CD4-positive, alpha-beta T cell (primary cell): Measurements from ENCODE around the gene DLEC1. TPM values are rescaled to one million over a fixed set of nuclear protein-coding genes. Genes with fewer than 3 reads are reported as not detected.

Experiments used
- ATAC-seq: fragments of 200-7000 bp; cut with Tn5 transposase; one replicate; pipeline ENCODE4 v1.10.0; 2022; ENCODE audit warnings: mild to moderate bottlenecking; ENCODE audit not compliant: poor library complexity
- CTCF ChIA-PET: fragments of 350-600 bp; sonication (Branson Sonifier 250); formaldehyde crosslinking; loops from one replicate; lab custom pipeline; 2021; ENCODE audit warnings: antibody characterized with exemption, inconsistent platforms; lab: Charles Lee
- POLR2A ChIA-PET: fragments of 350-600 bp; sonication (Branson Sonifier 250); formaldehyde crosslinking; loops from one replicate; lab custom pipeline; 2021; ENCODE audit warnings: antibody characterized with exemption, inconsistent platforms; lab: Charles Lee
- DNase-seq, 14 experiments: peaks; one replicate each; pipeline ENCODE4 v3.0.0-alpha.2; 2013 to 2020; ENCODE audit warnings: mixed read lengths in 2 of 14
- H3K27ac ChIP-seq, 2 donors: one replicate each; pipeline versions ENCODE4 v1.5.1 to v1.7.0; 2013; ENCODE audit warnings: low read length in 2 of 2, low read depth in 1 of 2, mild to moderate bottlenecking in 1 of 2
- H3K27me3 ChIP-seq, 2 experiments: 1 replicate in 1 of 2; 2 replicates in 1 of 2; pipeline versions ENCODE4 v1.6.1 to v1.7.0; 2013; ENCODE audit warnings: low read length in 2 of 2, control low read depth in 1 of 2, mild to moderate bottlenecking in 1 of 2, moderate library complexity in 1 of 2; ENCODE audit not compliant: insufficient read depth in 2 of 2, control insufficient read depth in 1 of 2
- H3K36me3 ChIP-seq: one replicate; pipeline ENCODE4 v1.6.1; 2013; ENCODE audit warnings: low read length, control low read depth; ENCODE audit not compliant: insufficient read depth
- H3K4me1 ChIP-seq: one replicate; pipeline ENCODE4 v1.6.1; 2013; ENCODE audit warnings: low read length, control low read depth; ENCODE audit not compliant: insufficient read depth
- H3K4me3 ChIP-seq: one replicate; pipeline ENCODE4 v1.5.1; 2013; ENCODE audit warnings: mild to moderate bottlenecking, low read length, moderate library complexity
- H3K9me3 ChIP-seq, 2 experiments: 1 replicate in 1 of 2; 2 replicates in 1 of 2; pipeline versions ENCODE4 v1.6.1 to v1.7.0; 2013; ENCODE audit warnings: low read length in 2 of 2, mild to moderate bottlenecking in 2 of 2, control low read depth in 1 of 2, moderate library complexity in 1 of 2; ENCODE audit not compliant: control insufficient read depth in 1 of 2, insufficient read depth in 1 of 2
- H3K27ac Mint-ChIP-seq: one replicate; pipeline ENCODE4 v1.8.0; 2020; ENCODE audit warnings: mixed read lengths
- H3K27me3 Mint-ChIP-seq: one replicate; pipeline ENCODE4 v1.8.0; 2021; ENCODE audit warnings: mixed read lengths
- H3K36me3 Mint-ChIP-seq: one replicate; pipeline ENCODE4 v1.8.0; 2021; ENCODE audit warnings: low read depth, mixed read lengths
- H3K4me1 Mint-ChIP-seq: one replicate; pipeline ENCODE4 v1.8.0; 2021; ENCODE audit warnings: low read depth, mixed read lengths
- H3K4me3 Mint-ChIP-seq: one replicate; pipeline ENCODE4 v1.8.0; 2020; ENCODE audit warnings: mild to moderate bottlenecking, mixed read lengths
- H3K9me3 Mint-ChIP-seq: one replicate; pipeline ENCODE4 v1.8.0; 2020; ENCODE audit warnings: mixed read lengths
- intact Hi-C, 2 experiments: fragments of 100-400 bp; cut with DNase I in 1 of 2; cut with micrococcal nuclease in 1 of 2; formaldehyde crosslinking; loops; one replicate each; pipeline versions ENCODE4 v1.15.1 to v1.9.0; 2023 to 2025; cut with DNase I, micrococcal nuclease
- total RNA-seq, 174 experiments: library from RNA in 2 of 174; stranded (reverse) in 2 of 174; gene quantifications; one replicate each; pipeline ENCODE4 v1.2.3 and lab custom pipeline; 2021 to 2026
- TF ChIP-seq, protein P1 (sequence below): fragments of 200-600 bp; IDR thresholded peaks from one replicate; pipeline ENCODE4 v1.8.0; 2022; ENCODE audit warnings: antibody characterized with exemption, mild to moderate bottlenecking

The DLEC1 gene
- total RNA-seq, 2 experiments from 2014 or later = 4.4 to 5.1 TPM

DNA sequence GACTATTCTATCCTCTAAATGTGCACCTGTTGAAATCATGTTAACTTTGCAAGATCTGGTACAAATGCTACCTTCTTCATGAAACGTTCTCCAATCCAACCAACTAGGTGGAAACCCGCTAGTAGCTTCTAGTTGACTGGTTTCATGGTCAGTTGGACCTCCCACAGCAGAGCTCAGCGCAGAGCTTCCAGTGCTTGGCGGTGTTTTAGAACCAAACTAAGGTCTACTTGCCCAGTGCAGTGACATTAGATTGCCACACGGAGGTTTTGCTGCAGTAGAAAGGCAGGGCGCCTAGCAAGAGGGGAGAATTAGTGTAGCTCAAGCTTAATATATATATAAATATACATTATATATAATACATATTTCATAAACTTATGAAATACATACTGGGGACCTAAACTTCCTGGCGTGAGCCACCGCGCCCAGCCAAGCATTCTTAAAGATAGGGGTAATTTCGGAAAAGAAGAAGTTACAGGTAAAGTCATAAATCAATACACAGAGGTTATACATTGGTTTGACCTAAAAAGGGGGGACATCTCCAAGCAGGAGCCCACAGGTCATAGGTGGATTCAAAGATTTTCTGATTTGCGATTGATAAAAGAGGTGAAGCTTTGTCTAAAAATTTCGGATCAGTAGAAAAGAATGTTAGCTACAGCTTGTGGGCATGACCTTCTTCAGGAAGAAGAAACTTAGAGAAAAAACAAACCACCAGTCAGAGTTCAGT is 124.3 kb downstream of the DLEC1 start:
- Histone ChIP-seq H3K9me3 (no peaks in the 10 kb centered on the region), H3K27ac (no peak overlapping the region), H3K4me1 (peaks cover 34% of the 10 kb centered on the region), H3K27me3 (no peaks in the 10 kb centered on the region), H3K36me3 (no peaks in the 10 kb centered on the region), H3K4me3 (no peak overlapping the region)
- peak overlapping the region; percentile 99 for H3K27ac Mint-ChIP-seq
- H3K27me3 Mint-ChIP-seq = no peaks in the 10 kb centered on the region
- H3K36me3 Mint-ChIP-seq = peaks cover 18% of the 10 kb centered on the region
- no peak for ATAC-seq
- intact Hi-C loops = no loop called here
- TF ChIP-seq, protein P1, sequence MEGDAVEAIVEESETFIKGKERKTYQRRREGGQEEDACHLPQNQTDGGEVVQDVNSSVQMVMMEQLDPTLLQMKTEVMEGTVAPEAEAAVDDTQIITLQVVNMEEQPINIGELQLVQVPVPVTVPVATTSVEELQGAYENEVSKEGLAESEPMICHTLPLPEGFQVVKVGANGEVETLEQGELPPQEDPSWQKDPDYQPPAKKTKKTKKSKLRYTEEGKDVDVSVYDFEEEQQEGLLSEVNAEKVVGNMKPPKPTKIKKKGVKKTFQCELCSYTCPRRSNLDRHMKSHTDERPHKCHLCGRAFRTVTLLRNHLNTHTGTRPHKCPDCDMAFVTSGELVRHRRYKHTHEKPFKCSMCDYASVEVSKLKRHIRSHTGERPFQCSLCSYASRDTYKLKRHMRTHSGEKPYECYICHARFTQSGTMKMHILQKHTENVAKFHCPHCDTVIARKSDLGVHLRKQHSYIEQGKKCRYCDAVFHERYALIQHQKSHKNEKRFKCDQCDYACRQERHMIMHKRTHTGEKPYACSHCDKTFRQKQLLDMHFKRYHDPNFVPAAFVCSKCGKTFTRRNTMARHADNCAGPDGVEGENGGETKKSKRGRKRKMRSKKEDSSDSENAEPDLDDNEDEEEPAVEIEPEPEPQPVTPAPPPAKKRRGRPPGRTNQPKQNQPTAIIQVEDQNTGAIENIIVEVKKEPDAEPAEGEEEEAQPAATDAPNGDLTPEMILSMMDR = no peak
- peak overlapping the region; percentile 38 for H3K4me3 Mint-ChIP-seq
- ChIA-PET POLR2A (interaction anchor here (1.9 to 5.5 kb wide), 3 partner anchors 9 to 124 kb away, joined by 13 to 208 read pairs (median 17); partner anchors contain the start of genes ACAA1, DLEC1 and MYD88), CTCF (interaction anchor here (1.0 to 3.3 kb wide), 3 partner anchors 8 to 26 kb away, joined by 4 to 13 read pairs (median 7); partner anchors contain the start of gene ACAA1)
- peak in 3 of 14 experiments; percentile 32 to 58 (median 33) for DNase-seq
- H3K9me3 Mint-ChIP-seq = no peaks in the 10 kb centered on the region
- H3K4me1 Mint-ChIP-seq = peaks cover 39% of the 10 kb centered on the region

DNA sequence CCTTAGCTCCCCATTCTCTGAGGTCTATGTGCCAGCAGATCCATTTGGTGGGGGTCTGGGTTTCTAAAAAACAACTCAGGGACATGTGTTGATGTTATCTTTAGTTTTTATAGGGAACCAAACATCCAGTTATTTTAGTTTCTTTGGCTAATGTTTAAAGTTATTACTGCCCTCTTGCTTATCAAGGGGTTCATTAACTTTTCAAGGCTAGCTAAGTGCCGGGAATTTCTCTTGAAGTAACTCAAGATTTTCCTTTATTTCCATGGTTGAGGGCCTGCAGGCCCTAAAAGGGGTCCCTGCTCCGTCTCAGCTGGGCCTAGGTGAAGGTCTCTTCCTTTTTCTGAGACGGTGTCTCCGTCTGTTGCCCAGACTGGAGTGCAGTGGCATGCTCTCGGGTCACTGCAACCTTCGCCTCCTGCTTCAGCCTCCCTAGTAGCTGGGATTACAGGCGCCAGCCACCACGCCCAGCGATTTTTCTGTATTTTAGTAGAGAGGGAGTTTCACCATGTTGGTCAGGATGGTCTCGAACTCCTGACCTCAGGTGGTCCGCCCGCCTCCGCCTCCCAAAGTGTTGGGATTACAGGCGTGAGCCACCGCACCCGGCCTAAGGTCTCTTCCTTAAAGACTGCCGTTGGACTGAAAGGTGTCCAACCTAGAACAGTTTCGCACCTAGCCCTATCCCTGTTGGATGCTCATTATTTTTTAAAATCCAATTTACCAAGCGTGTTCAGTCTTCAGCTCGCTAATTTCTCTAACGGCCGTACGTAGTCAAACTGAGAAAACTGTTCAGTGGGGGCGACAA is 125.0 kb downstream of the DLEC1 start:
- peak overlapping the region; percentile 80 for H3K4me3 ChIP-seq
- H3K27ac Mint-ChIP-seq = peak overlapping the region; percentile 99
- H3K27ac ChIP-seq = peak overlapping the region; percentile 98 to 100
- no peaks in the 10 kb centered on the region for H3K36me3 ChIP-seq
- ATAC-seq (no peak), DNase-seq (no peak)
- H3K36me3 Mint-ChIP-seq = peaks cover 18% of the 10 kb centered on the region
- H3K4me1 ChIP-seq = peaks cover 34% of the 10 kb centered on the region
- no peaks in the 10 kb centered on the region for H3K9me3 ChIP-seq
- ChIA-PET POLR2A (interaction anchor here (0.6 to 5.5 kb wide), 19 partner anchors 8 to 1243 kb away, joined by 3 to 208 read pairs (median 4); partner anchors contain the start of genes ACAA1, ACVR2B, DLEC1 and EPM2AIP1), CTCF (interaction anchor here (0.8 to 3.3 kb wide), 7 partner anchors 8 to 332 kb away, joined by 3 to 13 read pairs (median 4); partner anchors contain the start of genes ACAA1 and EXOG)
- TF ChIP-seq, protein P1 = no peak
- H3K27me3 ChIP-seq = no peaks in the 10 kb centered on the region
- H3K4me3 Mint-ChIP-seq = peak overlapping the region; percentile 91
- no peaks in the 10 kb centered on the region for H3K27me3 Mint-ChIP-seq
- H3K4me1 Mint-ChIP-seq = peaks cover 47% of the 10 kb centered on the region
- intact Hi-C loops = loop anchor here in 1 of 2 experiments (1.0 kb wide), 1 partner anchor 25 kb away; no protein-coding TSS in a partner anchor
- H3K9me3 Mint-ChIP-seq = no peaks in the 10 kb centered on the region

DNA sequence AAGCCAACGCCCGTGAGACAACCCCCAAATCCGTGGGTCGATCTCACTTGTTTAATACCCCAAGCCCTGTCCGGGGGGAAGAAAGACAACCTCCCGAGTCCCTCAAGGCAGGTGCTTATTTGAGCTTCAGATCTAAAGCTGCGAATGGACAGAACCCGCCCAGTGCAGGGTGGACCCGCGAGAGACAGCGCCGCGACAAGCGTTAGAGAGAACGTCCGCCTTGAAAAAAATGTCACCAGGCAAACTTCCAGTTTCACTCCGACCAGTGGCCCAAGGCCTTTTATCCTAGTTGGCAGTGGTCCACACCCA is 125.6 kb downstream of the DLEC1 start:
- peak overlapping the region; percentile 80 for H3K4me3 ChIP-seq
- DNase-seq = no peak
- Mint-ChIP-seq H3K27me3 (no peaks in the 10 kb centered on the region), H3K27ac (peak overlapping the region; percentile 99), H3K4me3 (peak overlapping the region; percentile 91), H3K36me3 (peaks cover 18% of the 10 kb centered on the region), H3K4me1 (peaks cover 52% of the 10 kb centered on the region), H3K9me3 (no peaks in the 10 kb centered on the region)
- POLR2A ChIA-PET = interaction anchor here (0.6 to 5.5 kb wide), 22 partner anchors 8 to 1243 kb away, joined by 3 to 208 read pairs (median 4); partner anchors contain the start of genes ACAA1, ACVR2B, DLEC1 and EPM2AIP1
- ATAC-seq = peak; percentile 22
- TF ChIP-seq, protein P1 = no peak
- no peaks in the 10 kb centered on the region for H3K36me3 ChIP-seq
- H3K27ac ChIP-seq = peak overlapping the region; percentile 98 to 100
- intact Hi-C loops = loop anchor here in 1 of 2 experiments (1.0 kb wide), 1 partner anchor 25 kb away; no protein-coding TSS in a partner anchor
- H3K27me3 ChIP-seq = no peaks in the 10 kb centered on the region
- CTCF ChIA-PET = interaction anchor here (0.8 to 3.3 kb wide), 6 partner anchors 11 to 332 kb away, joined by 3 to 13 read pairs (median 5); partner anchors contain the start of genes ACAA1 and EXOG
- no peaks in the 10 kb centered on the region for H3K9me3 ChIP-seq
- H3K4me1 ChIP-seq = peaks cover 34% of the 10 kb centered on the region
